Ascending aorta (tissue), 2 donors: Measurements from ENCODE around the gene HRK. TPM values are rescaled to one million over a fixed set of nuclear protein-coding genes. Genes with fewer than 3 reads are reported as not detected.

ENCODE experiments used
- DNase-seq, 2 donors: peaks; one replicate each; pipeline ENCODE4 v3.0.0-alpha.2; 2019; ENCODE audit warnings: low spot score in 2 of 2
- H3K27ac ChIP-seq, 2 donors: fragments of 200-600 bp; sonication (generic); one replicate each; pipeline ENCODE4 v1.5.1; 2016 to 2017; ENCODE audit warnings: mild to moderate bottlenecking in 1 of 2
- H3K27me3 ChIP-seq: fragments of 200-600 bp; sonication (generic); one replicate; pipeline ENCODE4 v1.5.1; 2017
- H3K36me3 ChIP-seq, 2 donors: fragments of 200-600 bp; sonication (generic); one replicate each; pipeline ENCODE4 v1.5.1; 2016
- H3K4me1 ChIP-seq, 2 donors: fragments of 200-600 bp; sonication (generic); one replicate each; pipeline ENCODE4 v1.5.1; 2016 to 2017; ENCODE audit warnings: mild to moderate bottlenecking in 1 of 2
- H3K4me3 ChIP-seq, 2 donors: fragments of 200-600 bp; sonication (generic); one replicate each; pipeline ENCODE4 v1.5.1; 2016 to 2017; ENCODE audit warnings: mild to moderate bottlenecking in 1 of 2
- H3K9me3 ChIP-seq, 2 donors: fragments of 200-600 bp; sonication (generic); one replicate each; pipeline ENCODE4 v1.5.1; 2016
- intact Hi-C: fragments of 100-400 bp; cut with DNase I; formaldehyde crosslinking; loops from one replicate; pipeline ENCODE4 v1.15.1; 2023
- total RNA-seq: library from RNA; depleted of rRNA; stranded (reverse); fragments of >200 nt; gene quantifications from one replicate; pipeline ENCODE4 v1.1.0, GENCODE V29; 2016
- TF ChIP-seq, protein P1 (sequence below), 3 experiments: fragments of 200-600 bp in 2 of 3; fragments of 450-650 bp in 1 of 3; sonication (generic) in 2 of 3; IDR thresholded peaks; one replicate each; pipeline ENCODE4 v1.5.1; 2016 to 2019; ENCODE audit warnings: antibody characterized with exemption in 3 of 3, mild to moderate bottlenecking in 1 of 3, moderate library complexity in 1 of 3

HRK gene
- total RNA-seq, 1 donor from 2014 or later, result not detected

DNA sequence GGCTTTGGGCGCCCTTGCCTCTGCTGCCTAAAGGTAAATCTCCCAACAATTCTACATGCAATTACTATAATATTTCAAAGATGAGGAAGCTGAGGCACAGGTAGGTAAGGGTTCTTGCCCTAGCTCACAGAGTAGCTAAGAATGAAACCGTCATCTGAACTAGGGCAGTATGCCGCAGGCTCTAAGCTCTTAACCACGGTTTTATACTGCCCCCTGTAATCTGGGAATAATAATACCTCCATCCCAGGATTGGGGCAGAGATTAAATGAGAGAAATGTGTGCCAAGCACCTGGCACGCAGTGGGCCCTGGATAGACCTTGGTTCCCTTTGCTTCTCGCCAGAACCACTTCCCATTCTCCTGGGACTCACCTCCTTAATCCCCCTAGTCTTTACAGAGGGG is 1.5 kb upstream of the HRK start:
- H3K4me3 ChIP-seq, result no peak overlapping the region
- no peaks in the 10 kb centered on the region for H3K36me3 ChIP-seq
- no peak overlapping the region for H3K27ac ChIP-seq
- H3K9me3 ChIP-seq, result no peaks in the 10 kb centered on the region
- H3K4me1 ChIP-seq, result peaks cover 10 to 24% of the 10 kb centered on the region in 2 donors
- TF ChIP-seq, protein P1, sequence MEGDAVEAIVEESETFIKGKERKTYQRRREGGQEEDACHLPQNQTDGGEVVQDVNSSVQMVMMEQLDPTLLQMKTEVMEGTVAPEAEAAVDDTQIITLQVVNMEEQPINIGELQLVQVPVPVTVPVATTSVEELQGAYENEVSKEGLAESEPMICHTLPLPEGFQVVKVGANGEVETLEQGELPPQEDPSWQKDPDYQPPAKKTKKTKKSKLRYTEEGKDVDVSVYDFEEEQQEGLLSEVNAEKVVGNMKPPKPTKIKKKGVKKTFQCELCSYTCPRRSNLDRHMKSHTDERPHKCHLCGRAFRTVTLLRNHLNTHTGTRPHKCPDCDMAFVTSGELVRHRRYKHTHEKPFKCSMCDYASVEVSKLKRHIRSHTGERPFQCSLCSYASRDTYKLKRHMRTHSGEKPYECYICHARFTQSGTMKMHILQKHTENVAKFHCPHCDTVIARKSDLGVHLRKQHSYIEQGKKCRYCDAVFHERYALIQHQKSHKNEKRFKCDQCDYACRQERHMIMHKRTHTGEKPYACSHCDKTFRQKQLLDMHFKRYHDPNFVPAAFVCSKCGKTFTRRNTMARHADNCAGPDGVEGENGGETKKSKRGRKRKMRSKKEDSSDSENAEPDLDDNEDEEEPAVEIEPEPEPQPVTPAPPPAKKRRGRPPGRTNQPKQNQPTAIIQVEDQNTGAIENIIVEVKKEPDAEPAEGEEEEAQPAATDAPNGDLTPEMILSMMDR (IDR thresholded peaks at IDR 0.05), result peak in 1 of 3 experiments; percentile 41
- peaks cover 12% of the 10 kb centered on the region for H3K27me3 ChIP-seq
- intact Hi-C loops, result loop anchor here (1.0 to 10.0 kb wide), 2 partner anchors 148 to 179 kb away; partner anchors contain the start of genes RNFT2 and SPRING1
- no peak for DNase-seq

DNA sequence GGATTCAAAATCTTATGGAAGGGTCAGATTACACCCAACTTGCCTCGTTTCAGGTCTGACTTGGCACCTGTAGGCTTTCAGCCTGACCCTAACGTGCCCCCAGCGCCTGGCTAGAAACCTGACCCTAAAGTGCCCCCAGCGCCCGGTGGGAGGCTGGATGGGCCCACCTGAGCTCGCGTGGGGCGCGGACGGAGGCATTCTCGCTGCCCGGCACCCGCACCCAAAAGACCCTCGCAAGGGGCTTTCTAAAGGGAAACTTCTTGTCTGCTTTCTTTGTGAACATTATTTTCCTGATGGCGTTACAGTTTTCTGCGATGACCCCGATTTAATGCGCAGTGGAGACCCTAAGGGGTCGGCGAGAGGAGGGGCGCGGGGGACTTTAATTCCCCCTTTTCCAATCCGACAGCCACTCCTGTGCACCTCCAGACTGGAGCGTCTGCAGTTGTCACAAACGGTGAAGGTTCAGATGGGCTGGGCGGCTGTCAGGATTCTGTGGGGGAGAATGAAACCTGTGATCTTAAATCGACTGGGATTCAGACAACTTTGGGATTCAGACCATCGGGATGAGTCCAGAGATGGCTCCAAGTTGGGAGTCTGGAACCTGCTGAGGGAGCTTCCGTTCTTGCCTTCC is 751 bp upstream of the HRK start:
- intact Hi-C loops, result loop anchor here (1.0 to 10.0 kb wide), 2 partner anchors 147 to 179 kb away; partner anchors contain the start of genes RNFT2 and SPRING1
- H3K36me3 ChIP-seq, result no peaks in the 10 kb centered on the region
- H3K4me1 ChIP-seq, result peaks cover 10 to 24% of the 10 kb centered on the region in 2 donors
- peak overlapping the region; percentile 55 to 58 for H3K4me3 ChIP-seq
- TF ChIP-seq, protein P1 (IDR thresholded peaks at IDR 0.05), result no peak
- no peaks in the 10 kb centered on the region for H3K9me3 ChIP-seq
- peaks cover 12% of the 10 kb centered on the region for H3K27me3 ChIP-seq
- no peak for DNase-seq
- H3K27ac ChIP-seq, result no peak overlapping the region

DNA sequence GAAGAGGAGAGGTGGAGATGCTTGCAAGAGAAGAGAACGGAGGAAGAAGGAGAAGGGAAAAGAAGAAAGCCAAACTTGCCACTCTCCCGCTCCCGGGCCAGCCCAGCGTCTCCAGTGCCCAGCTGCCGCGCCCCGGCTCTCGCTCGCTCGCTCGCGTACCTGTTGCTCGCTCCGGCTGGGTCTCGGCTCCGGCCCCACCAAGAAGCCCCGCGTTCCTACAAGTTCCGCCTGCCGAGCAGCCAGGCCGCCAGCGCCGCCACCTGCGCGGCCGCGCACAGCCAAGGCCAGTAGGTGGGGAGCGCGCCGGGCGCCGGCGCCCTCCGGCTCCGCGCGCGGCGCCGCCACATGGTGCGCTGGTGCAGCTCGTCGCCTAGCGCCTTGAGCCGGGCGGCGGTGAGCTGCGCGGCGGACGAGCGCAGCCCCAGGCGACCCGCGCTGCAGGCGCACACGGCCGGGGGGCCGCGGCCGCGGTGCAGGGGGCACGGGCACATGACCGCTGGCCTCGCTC is 370 bp downstream of the HRK start:
- H3K27ac ChIP-seq, result no peak overlapping the region
- H3K4me1 ChIP-seq, result peaks cover 10 to 24% of the 10 kb centered on the region in 2 donors
- no peaks in the 10 kb centered on the region for H3K9me3 ChIP-seq
- H3K27me3 ChIP-seq, result peaks cover 12% of the 10 kb centered on the region
- no peaks in the 10 kb centered on the region for H3K36me3 ChIP-seq
- intact Hi-C loops, result loop anchor here (10.0 kb wide), 1 partner anchor 146 kb away; the partner anchor contains the start of genes RNFT2 and SPRING1
- H3K4me3 ChIP-seq, result peak overlapping the region; percentile 55 to 58
- DNase-seq, result no peak
- TF ChIP-seq, protein P1 (IDR thresholded peaks at IDR 0.05), result no peak

DNA sequence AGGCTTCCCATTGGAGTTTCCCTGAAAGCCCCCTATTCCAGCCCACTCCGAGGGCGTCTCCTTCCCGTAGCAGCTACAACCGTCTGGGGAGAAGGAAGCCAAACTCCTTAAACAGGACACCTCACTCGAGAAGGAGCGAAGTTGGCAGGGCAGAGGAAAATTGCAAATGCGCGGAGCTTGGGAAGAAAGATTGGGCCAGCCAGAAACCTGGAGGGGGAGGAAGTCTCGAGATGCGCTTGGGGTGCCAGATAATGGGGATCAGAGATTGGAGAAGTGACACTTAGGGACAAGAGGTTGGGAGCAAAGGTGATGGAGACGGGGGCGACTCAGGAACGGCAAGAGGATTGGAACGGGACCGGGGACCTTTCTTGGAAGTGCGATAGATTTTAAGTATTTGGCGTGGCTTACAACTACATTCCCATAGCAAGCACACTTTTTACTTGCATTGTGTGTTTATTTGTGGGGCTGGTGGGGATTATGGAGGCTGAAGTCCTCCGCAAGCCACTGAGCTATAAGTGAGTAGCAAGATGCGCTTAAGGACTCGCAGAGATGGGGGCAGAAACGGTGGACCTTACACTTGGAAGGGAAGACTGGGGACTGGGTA is 926 bp downstream of the HRK start:
- Histone ChIP-seq H3K36me3 (no peaks in the 10 kb centered on the region), H3K4me3 (peak overlapping the region; percentile 55 to 58), H3K27me3 (peaks cover 12% of the 10 kb centered on the region), H3K9me3 (no peaks in the 10 kb centered on the region), H3K27ac (no peak overlapping the region), H3K4me1 (peaks cover 10 to 24% of the 10 kb centered on the region in 2 donors)
- no peak for DNase-seq
- TF ChIP-seq, protein P1 (IDR thresholded peaks at IDR 0.05), result no peak
- intact Hi-C loops, result loop anchor here (10.0 kb wide), 1 partner anchor 146 kb away; the partner anchor contains the start of genes RNFT2 and SPRING1

DNA sequence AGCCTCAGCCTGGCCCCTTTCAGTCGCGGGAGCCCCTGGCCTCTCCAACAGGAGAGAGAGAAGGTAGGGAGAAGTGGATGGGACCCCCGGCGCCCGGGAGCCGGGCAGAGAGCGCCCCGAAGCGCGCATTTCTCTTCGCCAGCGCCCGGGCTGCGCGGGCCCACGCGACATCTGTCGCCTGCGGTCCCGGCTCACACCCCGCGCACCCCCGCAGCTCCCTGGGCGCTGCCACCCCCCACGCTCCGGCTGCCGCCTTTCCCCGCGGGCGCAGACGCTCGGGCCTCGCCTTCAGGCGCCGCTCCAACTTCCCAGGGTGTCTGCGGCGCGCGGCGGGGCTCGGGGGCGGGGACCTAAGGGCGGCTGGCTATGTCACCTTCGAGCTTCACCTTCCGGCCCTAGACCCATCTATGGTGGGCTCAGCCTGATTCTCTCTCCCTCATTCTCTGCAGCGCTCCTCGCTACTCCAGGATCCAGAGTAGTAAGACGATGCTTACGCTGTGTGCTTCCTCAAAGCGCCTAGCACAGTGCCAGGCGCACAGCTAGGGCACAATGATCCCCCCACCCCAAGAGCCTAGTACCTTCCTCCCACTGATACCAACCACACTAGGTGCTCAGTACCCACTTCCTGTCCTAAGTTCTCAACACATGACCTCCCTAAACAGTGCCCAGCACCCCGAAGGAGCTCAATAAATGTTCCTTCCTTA is 1.6 kb downstream of the HRK start:
- Histone ChIP-seq H3K27me3 (peaks cover 12% of the 10 kb centered on the region), H3K4me1 (peaks cover 10 to 24% of the 10 kb centered on the region in 2 donors), H3K9me3 (peaks cover 1 to 2% of the 10 kb centered on the region in 2 donors), H3K27ac (no peak overlapping the region), H3K36me3 (no peaks in the 10 kb centered on the region), H3K4me3 (peak overlapping the region; percentile 31 to 58)
- TF ChIP-seq, protein P1 (IDR thresholded peaks at IDR 0.05), result no peak
- no peak for DNase-seq
- intact Hi-C loops, result loop anchor here (10.0 kb wide), 1 partner anchor 145 kb away; the partner anchor contains the start of genes RNFT2 and SPRING1
